ENCODE results near the gene TMEM219.

DNA sequence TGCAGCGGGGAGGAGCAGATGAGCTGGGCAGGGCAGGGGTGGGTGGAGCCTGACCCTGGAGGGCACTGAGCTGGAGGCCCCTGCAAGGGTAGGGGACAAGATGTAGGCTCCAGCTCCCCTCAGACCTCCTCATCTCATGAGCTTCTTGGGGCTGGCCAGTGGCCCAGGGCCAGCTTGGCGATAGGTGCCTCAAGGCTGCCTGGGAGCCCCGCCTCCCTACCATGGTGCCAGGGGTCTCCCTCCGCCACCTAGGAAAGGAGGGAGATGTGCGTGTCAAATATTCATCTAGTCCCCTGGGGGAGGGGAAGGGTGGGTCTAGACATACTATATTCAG, 29.7 kb downstream of the TMEM219 start:
- TF ChIP-seq, protein P1, sequence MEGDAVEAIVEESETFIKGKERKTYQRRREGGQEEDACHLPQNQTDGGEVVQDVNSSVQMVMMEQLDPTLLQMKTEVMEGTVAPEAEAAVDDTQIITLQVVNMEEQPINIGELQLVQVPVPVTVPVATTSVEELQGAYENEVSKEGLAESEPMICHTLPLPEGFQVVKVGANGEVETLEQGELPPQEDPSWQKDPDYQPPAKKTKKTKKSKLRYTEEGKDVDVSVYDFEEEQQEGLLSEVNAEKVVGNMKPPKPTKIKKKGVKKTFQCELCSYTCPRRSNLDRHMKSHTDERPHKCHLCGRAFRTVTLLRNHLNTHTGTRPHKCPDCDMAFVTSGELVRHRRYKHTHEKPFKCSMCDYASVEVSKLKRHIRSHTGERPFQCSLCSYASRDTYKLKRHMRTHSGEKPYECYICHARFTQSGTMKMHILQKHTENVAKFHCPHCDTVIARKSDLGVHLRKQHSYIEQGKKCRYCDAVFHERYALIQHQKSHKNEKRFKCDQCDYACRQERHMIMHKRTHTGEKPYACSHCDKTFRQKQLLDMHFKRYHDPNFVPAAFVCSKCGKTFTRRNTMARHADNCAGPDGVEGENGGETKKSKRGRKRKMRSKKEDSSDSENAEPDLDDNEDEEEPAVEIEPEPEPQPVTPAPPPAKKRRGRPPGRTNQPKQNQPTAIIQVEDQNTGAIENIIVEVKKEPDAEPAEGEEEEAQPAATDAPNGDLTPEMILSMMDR (IDR thresholded peaks at IDR 0.05), result no peak
- no peak for TF ChIP-seq POLR2A (IDR thresholded peaks at IDR 0.05)
